OCI-LY7 (cell line): ENCODE results near the gene UBAP1.

Source experiments
- EZH2phosphoT487 ChIP-seq: fragments of 200-600 bp; sonication (generic); IDR thresholded peaks from 2 replicates; pipeline ENCODE4 v1.6.1; 2018; ENCODE audit warnings: low read depth, borderline replicate concordance, mild to moderate bottlenecking, mixed run types, antibody characterized with exemption, low read length, moderate library complexity, mixed read lengths
- TF ChIP-seq, protein P1 (sequence below): fragments of 200-600 bp; sonication (generic); conservative IDR thresholded peaks from 2 replicates; pipeline ENCODE4 v1.5.1; 2014; ENCODE audit warnings: mild to moderate bottlenecking, antibody characterized with exemption, low read length, moderate library complexity, mixed read lengths

DNA sequence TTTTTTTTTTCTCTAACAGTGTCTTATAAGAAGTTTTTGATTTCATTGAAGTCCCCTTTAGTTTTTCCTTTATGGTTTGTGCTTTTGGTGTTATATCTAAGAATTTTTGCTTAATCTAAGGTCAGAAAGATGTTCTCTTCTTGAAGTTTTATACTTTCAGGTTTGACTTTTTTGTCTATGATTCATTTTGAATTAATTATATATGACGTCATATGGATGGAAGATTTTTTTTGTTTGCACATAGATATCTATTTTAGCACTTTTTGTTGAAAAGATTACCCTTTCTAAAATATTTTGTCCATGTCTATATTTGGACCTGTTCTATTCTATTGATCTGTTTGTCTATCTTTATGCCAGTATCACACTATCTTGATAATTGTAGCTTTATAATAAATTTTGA lies 16.3 kb downstream of the UBAP1 start:
- TF ChIP-seq, protein P1, sequence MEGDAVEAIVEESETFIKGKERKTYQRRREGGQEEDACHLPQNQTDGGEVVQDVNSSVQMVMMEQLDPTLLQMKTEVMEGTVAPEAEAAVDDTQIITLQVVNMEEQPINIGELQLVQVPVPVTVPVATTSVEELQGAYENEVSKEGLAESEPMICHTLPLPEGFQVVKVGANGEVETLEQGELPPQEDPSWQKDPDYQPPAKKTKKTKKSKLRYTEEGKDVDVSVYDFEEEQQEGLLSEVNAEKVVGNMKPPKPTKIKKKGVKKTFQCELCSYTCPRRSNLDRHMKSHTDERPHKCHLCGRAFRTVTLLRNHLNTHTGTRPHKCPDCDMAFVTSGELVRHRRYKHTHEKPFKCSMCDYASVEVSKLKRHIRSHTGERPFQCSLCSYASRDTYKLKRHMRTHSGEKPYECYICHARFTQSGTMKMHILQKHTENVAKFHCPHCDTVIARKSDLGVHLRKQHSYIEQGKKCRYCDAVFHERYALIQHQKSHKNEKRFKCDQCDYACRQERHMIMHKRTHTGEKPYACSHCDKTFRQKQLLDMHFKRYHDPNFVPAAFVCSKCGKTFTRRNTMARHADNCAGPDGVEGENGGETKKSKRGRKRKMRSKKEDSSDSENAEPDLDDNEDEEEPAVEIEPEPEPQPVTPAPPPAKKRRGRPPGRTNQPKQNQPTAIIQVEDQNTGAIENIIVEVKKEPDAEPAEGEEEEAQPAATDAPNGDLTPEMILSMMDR = no peak
- no peak for TF ChIP-seq EZH2phosphoT487
